Hematopoietic multipotent progenitor cell treated with erythropoietin and hydrocortisone succinate and interleukin-3 and kit ligand, for 6 days (in vitro differentiated cells): ENCODE data around the gene COMMD1.

Experiments
- DNase-seq: peaks from one replicate; pipeline ENCODE4 v3.0.0-alpha.2; 2015

COMMD1 gene

DNA sequence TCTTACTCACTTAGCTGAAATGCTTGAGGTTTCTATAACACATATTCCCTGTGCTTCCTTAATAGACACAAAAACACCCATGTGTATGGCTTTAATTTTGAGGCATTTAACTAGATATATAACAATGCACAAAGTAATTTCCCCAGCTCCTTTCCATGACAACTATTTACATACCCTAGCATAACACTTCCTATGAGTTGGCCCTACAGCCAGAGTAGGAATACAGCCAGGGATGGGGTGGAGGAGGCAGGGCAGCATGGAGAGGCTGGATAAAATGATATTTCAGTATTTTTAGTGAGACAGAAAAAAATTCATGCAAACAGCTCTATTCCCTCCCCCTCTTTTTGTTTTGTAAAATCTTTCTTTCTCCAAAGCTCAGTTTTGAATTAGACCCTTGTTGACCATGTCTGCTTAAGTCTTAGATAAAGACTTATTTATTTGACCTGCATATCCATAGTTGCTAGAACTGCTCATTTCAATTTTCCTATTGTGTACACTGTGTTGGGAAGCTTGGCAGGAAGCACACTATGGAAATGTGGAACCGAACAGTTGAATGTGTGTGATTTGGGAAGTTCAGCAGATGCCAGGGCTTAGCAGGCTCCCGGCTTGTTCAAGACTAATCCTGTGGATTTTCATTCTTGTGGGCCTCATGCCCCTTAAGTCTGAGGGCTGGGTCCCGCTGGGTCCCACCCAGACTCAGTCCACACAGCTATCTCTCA, 279.2 kb downstream of the COMMD1 start:
- DNase-seq: no peak
